Stimulated activated CD8-positive, alpha-beta memory T cell treated with anti-CD3 and anti-CD28 coated beads, Interleukin-7, amount 100 ng/mL, for 48 hours (primary cell): Measurements from ENCODE around the gene ADGRA1.

Source experiments
- DNase-seq, 2 donors: peaks; one replicate each; pipeline ENCODE4 v3.0.0-alpha.2; 2020; ENCODE audit warnings: low read depth in 1 of 2; ENCODE audit errors: extremely low read depth in 1 of 2

ADGRA1 gene

DNA sequence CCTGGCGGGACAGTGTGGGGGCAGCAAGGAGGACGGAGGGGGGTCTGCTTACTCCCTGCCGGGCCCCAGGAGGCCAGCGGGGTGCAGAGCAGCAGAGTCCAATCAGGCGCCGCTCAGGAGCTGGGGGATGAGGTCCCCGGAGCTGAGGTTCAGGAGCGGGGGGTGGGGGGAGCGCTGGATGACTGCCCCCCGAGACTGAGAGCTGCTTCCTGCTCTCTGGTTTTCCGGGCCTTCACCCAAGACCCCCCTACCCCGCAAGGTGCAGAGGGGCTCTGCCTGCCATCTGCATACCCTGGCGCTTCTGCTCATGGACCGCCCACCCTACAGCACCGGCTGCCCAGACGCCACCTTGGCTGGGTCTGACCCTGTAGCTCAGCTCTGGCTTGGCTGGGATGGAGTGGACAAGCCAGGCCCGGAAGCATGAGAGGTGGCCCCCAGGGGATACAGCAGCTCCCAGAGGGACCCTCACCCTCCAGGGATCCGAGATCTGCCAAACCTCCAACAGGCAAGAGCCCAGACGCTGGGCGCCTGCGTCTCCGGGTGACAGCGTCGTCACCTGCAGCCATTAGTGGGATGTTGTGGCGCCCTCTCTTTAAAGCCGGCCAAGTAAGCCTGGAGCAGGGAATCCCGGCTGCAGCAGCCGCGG is 73.2 kb downstream of the ADGRA1 start:
- no peak for DNase-seq

DNA sequence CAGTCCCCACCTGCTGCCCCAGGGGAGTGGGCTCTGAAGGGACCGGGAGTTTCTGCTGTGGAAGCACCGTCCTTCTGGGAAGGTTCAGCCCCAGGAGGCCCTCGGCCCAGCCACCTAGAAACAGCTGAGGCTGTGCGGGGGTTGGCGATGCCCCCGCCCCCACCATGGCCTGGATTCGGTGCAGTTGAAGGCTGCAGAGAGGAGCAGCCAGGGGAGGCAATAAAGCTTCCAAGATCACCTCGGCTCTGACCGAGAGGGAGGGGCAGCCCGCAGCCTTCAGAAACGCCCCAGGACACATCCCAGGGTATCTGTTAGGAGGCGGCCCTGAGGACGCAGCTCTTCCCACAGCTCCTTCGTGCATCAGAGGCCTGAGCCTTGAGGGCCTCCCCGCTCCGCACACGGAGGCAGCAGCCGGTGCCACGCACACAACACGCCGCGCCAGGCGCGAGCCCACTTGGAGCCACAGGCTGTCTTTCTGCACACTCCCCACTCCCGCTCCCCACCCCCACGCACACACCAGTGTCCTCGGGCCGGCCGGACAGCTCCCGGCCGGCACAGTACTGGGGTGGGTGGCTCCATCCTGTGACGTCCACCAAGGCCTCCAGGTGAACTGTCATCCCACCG is 73.9 kb downstream of the ADGRA1 start:
- no peak for DNase-seq

DNA sequence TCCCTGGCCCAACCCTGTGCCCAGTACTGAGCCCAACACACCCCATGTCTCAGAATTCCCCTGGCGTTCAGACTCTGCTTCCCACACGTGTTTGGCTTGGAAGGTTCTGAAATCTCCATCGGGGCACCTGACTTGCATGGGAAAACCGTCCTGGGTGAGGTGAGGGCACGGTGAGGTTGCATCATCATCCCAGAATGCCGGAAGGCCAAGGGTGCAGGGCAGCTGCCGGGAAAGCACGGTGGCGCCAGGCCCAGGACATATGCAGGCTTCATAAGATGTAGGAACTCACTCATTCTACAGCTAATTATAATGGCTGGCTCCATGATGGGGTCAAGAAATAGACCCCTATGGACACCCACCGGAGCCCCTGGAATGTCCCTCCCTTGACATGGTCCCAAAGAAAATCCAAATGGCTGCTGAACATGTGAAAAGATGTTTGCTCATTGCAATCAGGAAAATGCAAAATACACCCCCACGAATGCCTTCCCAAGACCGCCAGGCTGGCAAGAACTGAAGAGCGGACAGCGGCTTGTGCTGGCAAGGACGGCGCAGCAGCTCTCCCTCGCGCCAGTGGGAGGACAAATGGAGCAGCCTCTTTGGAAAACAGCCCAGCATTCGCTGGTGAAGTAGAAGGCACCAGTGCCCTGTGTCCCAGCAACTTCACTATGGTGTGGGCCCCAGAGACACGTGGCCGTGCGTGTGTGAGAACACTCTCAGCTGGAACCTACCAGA is 74.6 kb downstream of the ADGRA1 start:
- no peak for DNase-seq

DNA sequence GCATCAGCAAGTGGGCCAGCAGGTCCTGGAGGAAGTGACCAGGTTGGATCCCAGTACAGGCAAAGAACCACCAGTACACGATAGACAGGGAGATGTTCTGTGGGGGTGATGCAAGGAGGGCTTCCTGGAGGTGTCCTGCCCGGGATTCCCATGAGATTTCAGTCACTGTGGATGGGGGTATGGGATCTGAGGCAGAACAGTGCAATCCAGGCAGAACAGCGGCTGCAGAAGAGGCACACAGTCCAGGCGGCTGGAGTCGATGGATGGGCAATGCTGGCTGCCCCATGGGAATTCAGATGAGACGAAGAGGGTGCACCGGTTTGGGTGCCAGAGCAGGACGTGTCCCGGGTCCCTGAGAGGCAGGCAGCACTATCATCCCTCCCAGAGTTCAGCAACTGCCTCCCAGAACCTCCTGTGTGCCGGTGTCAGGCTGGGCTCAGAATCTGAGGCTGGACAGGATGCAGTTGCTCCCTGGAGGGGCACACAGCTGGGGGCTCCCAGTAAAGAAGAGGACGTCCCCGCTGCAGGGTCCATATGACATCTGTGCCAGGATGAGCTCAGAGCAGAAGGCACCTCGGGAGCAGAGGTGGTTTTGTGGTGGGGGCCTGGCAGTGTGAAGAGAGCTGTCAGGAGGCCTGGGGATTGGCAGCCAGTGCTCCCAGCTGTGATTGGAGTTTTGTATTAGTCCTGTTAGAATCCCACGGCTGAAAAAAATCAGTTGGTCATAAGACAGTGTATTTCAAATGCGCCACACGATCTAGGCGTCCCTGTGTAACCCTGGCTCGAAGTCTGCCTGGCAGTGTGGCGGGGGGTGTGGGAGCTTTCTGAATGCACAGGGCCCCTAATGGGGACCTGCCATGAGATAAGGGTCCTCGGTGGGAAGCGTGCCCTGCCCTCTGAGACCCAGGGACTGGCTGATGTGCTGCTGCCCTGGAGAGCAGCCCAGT is 75.5 kb downstream of the ADGRA1 start:
- no peak for DNase-seq

DNA sequence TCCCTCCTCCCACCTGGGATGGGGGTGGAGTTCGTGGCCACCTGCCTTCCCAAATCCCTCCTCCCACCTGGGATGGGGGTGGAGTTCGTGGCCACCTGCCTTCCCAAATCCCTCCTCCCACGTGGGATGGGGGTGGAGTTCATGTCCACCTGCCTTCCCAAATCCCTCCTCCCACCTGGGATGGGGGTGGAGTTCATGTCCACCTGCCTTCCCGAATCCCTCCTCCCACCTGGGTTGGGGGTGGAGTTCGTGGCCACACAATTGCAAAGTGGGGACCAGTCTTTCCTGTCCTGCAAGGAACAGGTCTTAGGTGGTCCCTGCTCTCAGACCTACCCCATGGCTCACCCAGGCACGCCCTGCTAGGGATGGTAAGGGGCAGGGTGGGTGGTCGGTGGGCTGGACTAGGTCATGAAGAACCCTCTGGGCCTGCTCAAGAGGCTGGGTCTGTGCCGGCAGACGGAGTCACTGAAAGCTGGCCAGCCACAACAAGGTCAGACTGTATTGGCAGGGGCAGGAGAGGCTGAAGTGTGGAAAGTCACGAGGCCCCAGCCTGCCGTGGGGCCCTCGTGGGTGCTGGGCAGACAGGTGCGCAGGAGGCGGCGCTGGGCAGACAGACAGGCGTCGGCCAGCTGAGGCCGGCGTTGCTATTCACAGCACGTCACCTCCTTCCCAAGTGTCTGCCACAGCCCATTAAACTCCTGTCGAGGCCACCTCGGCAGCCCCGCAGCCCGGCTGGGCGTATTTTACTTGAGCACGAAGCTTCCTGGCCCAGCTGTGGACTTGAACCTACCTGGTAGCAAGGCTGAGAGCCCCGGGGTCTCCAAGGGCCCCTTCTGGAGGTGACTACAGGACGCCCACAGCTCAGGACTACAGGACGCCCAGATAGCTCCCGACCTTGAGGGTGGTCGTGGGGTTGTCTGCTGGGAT is 76.4 kb downstream of the ADGRA1 start:
- no peak for DNase-seq

DNA sequence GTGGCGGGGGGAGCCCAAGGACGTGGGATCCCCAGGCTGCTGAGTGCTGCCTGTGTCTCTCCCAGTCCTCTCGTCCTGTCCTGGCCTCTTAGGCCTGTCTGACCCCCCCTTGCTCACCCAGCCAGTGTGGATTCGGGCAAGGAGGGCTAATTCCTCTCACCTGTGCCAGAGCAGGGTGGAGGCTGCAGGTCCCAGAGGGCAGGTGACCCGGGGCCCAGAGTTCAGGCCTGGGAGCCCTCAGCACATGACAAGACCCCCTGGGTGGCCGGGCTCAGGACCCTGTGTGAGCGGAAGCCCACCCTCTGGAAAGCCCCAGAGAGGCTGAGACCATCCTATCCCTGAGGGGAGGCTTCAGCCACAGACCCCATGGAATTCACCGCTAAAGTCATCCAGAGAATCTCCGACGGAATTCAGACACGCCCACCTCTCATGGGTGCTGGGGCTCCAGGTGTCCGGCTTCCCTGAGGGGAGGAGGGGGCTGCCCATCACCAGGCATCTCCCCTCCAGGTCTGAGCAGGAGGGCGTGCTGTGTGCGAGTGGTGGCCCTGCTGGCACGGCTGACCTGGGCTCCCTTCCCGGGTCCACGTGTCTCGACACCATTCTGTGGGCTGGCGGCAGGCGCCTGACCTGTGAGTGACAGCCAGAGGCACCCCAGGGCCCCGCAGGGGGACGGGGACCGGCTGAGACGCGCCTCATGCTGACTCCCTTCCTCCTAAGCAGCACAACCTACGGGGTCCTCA is 77.3 kb downstream of the ADGRA1 start:
- no peak for DNase-seq

DNA sequence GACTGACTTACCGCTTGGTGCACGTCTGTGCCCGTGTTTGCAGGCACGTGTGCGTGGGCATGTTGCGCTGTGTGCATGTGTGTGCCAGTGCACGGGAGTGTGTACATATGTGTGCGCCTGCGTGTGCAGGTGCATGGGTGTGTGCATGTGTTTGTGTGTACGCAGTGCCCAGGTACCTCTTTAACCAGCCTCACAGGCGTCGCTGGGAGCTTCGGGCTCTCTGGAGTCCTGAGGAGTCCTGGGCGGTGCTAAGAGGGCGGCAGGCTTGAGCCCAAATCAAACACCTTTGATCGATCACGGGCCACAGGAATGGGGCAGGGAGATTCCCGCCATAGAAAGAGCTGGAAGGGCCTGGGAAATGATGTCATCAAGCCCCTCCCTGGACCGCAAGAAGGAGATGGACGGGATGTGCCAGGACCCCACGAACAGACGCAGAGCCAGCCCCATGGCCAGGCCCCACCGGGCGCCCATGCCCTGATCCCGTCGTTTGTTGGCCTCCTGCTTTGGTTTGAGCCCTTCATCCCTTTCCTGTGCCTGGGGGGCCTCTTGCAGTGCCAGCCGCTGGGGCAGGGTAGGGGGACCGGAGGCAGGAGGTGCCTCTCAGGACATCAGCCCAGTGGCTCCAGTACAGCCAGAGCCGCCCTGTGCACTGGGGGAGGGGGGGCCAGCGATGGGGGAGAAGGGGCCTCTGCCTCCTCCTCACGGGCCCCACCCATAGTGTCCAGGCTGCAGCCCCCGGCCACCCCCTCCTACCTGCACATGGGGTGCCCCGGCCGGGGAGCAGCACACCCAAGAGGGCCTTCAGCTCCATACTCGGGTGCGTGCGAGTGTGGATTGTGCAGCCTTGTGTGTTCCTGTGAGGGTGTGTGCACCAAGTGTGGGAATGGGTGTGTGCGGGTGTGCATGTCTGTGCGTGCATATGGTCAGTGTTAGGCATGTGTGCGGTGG is 78.1 kb downstream of the ADGRA1 start:
- no peak for DNase-seq

DNA sequence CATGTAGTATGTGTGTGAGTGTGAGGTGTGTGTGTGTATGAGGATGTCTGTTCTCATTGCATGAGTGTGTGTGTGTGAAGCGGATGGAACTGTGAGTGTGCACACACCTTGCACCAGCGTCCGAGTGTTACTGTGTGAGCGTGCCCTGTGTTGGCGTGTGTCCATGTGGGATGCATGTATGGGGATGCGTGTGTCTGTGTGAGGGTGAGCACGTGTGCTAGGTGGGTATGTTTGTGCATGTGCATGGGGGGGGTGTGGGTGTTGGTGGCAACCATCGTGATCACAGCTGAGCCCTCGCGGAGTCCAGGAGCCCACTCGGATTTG is 78.7 kb downstream of the ADGRA1 start:
- no peak for DNase-seq

DNA sequence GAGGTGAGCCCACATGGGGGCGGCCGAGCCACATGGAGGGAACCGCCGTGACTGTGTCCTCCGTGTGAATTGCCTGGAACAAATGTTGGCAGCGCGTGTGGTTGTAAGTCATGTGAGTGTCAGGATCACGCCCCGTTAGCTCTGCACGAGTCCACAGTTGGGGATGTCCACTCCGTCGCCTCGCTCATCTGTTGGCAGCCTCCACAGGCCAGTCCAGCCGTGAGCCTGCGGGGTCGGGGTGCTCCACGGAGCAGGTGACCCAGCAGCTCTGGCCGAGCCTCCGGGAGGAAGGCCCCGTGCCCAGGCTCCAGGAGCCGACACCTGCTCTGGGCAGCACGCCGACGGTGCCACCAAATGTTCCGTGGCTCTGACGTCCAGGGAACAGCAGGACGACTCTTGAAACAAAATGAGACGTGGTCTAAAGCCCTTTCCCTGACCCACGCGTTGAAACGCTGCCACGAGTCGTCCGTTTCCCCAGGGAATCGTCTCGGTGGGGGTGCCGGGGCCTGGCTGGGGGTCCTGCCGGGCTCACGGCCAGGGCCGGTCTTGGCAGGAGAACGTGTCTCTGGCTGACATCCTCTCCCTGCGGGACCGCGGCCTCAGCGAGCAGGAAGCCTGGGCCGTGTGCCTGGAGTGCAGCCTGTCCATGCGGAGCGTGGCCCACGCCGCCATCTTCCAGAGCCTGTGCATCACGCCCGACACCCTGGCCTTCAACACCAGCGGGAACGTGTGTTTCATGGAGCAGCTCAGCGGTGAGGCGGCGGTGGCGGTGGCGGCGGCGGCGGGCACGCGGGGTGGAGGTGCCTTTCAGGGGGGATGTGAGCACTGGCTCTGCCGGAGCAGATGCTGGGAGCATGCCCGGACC is 79.3 kb downstream of the ADGRA1 start:
- no peak for DNase-seq

DNA sequence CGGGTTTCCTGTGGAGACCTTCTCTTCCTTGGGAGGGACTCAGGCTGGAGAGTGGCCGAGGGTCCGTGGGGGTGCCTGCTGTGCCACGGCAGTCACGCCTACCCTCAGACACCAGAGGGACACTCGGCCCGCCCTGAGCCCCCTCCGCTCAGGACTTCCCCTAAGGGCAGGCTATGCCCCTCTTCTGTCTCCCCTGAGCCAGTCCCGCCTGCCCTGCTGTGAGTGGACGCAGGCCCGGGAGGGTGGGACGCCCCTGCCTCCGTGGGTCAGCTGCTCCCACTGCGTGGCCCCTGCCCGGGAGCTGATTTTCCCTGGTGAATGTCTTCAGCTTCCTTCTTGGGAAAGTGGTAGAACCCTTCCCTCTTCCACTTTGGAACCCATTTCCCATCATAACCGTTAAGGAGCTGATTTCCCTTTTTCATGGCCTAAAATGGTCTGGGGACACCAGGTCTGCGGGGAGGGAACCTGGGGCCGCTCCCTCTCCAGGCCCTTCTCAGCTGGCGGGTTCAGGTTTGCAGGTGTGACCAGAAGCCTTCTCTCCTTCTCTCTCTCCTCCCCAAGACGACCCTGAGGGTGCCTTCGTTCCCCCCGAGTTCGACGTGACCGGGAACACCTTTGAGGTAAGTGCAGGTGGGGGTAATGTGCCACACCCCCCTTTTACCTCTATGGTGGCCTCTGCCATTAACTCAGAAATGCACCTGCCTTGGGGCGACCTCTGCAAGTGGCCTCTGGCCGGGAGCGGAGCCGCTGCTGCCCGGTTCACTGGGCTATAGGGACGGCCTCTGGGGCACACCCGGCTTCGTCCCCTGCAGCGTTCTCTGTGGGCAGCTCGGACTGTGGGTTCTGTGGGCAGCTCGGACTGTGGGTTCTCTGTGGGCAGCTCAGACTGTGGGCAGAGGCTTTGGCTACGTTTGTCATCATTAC is 80.2 kb downstream of the ADGRA1 start:
- no peak for DNase-seq

DNA sequence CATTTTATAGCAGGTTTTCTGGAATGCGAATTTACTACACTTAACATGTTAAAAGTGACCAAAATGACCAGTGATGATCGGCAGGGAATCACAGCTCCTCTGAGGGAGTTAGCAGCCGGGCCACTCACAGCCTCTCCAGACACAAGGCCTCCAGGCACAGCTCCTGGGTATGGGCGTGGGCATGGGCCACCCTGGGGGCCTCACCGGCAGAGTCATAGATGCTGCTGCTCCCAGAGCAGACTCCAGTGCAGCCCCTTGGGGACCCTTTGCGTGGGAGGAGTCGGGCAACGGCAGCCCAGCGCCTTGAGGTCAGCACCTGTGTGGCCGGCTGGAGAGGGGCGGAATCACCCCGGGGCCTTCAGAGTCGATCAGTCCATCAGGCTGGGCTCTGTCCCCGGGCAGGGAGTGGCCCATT is 80.9 kb downstream of the ADGRA1 start:
- no peak for DNase-seq

DNA sequence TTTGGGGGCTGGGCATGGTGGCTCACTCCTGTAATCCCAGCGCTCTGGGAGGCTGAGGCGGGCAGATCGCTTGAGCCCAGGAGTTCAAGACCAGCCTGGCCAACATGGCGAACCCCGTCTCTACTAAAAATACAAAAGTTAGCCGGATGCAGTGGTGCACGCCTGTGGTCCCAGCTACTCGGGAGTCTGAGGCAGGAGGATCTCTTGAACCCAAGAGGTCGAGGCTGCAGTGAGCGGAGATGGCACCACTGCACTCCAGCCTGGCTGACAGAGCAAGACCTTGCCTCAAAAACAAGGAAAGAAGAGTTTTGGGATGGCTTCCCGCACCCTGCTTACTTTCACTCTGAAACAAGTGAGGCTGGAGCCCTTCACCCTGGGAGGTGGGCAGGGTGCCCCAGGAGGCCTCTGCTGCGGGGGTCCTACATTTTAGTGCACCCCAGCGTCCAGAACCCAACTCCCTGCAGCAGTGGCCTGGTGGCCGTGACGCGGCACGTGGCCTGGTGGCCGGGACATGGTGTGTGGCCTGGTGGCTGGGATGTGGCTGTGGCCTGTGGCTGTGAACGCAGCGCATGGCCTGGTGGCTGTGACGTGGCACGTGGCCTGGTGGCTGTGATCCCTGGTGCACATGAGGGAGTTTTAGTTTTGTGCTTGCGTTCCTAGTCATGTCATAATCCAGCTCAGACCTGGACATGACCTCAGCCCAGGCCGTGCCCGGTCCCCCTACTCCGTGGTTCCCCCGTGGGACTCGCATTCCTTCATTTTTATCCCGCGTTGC is 81.6 kb downstream of the ADGRA1 start:
- DNase-seq = no peak

DNA sequence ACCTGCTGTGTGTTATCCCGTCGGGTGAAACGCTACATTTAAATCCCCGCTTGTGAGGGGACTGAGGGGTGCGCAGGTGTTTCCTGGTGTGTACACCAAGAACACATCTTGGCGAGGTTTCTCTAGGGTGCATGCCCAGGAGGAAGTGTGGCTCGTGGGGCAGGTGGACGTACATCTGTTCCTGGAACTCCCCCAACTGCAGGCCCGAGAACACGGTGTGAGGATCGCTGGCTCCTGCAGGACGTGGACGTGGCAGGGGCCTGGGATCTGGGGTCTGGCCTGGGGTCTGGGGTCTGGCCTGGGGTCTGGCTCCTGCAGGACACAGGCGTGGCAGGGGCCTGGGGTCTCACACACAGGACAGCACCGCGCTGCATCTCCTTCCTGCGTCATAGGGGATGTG is 82.4 kb downstream of the ADGRA1 start:
- DNase-seq = no peak

DNA sequence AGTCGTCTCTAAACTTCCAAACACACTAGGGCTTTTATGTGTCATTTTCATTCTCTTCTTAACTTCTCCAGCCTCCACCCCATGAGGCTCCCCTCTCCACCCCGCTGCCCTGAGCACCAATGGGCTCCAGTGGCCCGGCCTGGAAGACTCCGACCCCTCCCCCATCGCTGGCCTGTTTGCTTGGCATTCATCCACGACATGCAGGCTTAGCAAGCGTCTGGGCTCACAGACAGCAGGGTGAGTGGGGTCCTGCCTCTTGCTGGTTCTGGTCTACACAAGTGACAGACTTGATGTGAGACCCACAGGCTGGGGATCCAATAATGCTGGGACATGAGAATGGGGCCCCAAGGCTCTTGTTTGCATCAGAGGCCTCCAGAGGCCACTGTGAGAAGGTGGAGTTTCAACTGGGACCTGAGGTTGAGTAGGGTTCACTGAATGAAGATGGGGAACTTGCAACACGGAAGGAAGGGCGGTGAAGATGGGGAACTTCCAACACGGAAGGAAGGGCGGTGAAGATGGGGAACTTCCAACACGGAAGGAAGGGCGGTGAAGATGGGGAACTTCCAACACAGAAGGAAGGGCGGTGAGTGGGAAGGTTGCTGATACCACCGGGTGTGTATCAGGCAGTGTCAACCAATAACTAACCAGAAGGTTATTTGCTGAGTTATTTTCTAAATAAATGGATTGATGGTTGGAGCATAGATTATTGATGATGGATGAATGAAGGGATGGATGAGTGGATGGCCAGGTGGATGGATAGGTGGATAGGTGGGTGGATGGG is 86.3 kb downstream of the ADGRA1 start:
- no peak for DNase-seq

DNA sequence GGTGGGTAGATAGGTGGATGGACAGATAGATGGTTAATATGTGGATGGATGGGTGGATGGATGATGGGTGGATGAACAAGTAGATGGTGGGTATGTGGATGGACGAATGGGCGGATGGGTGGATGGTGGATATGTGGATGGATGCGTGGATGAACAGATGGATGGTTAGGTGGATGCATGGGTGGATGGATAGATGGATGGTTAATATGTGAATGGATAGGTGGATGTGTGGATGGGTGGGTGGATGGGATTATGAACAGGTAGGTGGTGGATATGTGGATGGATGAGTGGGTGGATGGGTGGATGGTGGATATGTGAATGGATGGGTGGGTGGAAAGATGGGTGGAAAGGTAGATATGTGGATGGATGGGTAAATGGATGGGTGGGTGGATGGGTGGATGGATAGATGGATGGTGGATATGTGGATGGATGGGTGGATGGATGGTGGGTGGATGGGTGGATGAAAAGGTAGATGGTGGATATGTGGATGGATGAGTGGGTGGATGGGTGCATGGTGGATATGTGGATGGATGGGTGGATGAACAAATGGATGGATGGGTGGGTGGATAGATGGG is 87.1 kb downstream of the ADGRA1 start:
- no peak for DNase-seq
